K562 (cell line): Measurements from ENCODE around the gene CEND1. TPM values are rescaled to one million over a fixed set of nuclear protein-coding genes. Genes with fewer than 3 reads are reported as not detected.
A peak's percentile ranks its signal among the peaks of the same experiment; 100 is the strongest.

Experiments
- ATAC-seq: fragments of 200-7000 bp; cut with Tn5 transposase; 3 replicates; pipeline ENCODE4 v1.9.1; 2020; ENCODE audit warnings: moderate library complexity
- BruUV-seq: library from RNA; stranded (reverse); fragments of 400-500 nt; replicated peaks from 2 replicates; lab custom pipeline; 2021; lab: Mats Ljungman, UMichigan
- CTCF ChIA-PET: fragments of 300-600 bp; formaldehyde crosslinking; extraction: SDS; loops from one replicate; lab custom pipeline; 2021; ENCODE audit warnings: low intra/inter-chr PET ratio; lab: Yijun Ruan, JAX
- POLR2A ChIA-PET: fragments of 300-600, 350-650 bp; sonication (Branson Sonifier 250); formaldehyde crosslinking; extraction: SDS; loops from one replicate; lab custom pipeline; 2021; ENCODE audit warnings: antibody characterized with exemption, inconsistent platforms; lab: Yijun Ruan, JAX
- DNase-seq, 4 experiments: peaks; one replicate each; pipeline versions ENCODE4 v3.0.0 to v3.0.0-alpha.2; 2011 to 2018; ENCODE audit warnings: low spot score in 3 of 4, mixed read lengths in 3 of 4; ENCODE audit errors: extremely low read depth in 1 of 4
- FAIRE-seq: peaks from 2 replicates; lab custom pipeline; 2011; peaks lifted over from hg19 to GRCh38; lab: Jason Lieb, UNC
- H2AFZ ChIP-seq: 2 replicates; pipeline ENCODE4 v1.6.0; 2011; ENCODE audit warnings: low read depth, low read length, control low read depth, inconsistent platforms
- H3K27ac ChIP-seq: fragments of 200-600 bp; 3 replicates; pipeline ENCODE4 v1.8.0; 2011; ENCODE audit warnings: low read depth, mild to moderate bottlenecking, control low read depth, inconsistent platforms, low read length, moderate library complexity, mixed read lengths; ENCODE audit errors: extremely low read depth
- H3K27me3 ChIP-seq, 2 experiments: fragments of 300-600 bp in 1 of 2; 2 replicates in 1 of 2; 3 replicates in 1 of 2; pipeline versions ENCODE4 v1.6.0 to v1.8.0; 2011; ENCODE audit warnings: inconsistent platforms in 2 of 2, low read length in 2 of 2, mild to moderate bottlenecking in 1 of 2, mixed read lengths in 1 of 2, moderate library complexity in 1 of 2; ENCODE audit not compliant: control insufficient read depth in 2 of 2, insufficient read depth in 2 of 2
- H3K36me3 ChIP-seq: fragments of 300-600 bp; 3 replicates; pipeline ENCODE4 v1.8.0; 2011; ENCODE audit warnings: mild to moderate bottlenecking, low read length, inconsistent platforms; ENCODE audit not compliant: control insufficient read depth, insufficient read depth
- H3K4me1 ChIP-seq, 2 experiments: fragments of 200-600 bp in 1 of 2; replicated peaks in 1 of 2; 2 replicates in 1 of 2; 3 replicates in 1 of 2; pipeline versions ENCODE4 v1.5.1 to v1.8.0; 2011; ENCODE audit warnings: inconsistent platforms in 2 of 2, low read length in 2 of 2, mild to moderate bottlenecking in 1 of 2, mixed read lengths in 1 of 2, moderate library complexity in 1 of 2; ENCODE audit not compliant: control insufficient read depth in 2 of 2, insufficient read depth in 2 of 2
- H3K4me2 ChIP-seq: 2 replicates; pipeline ENCODE4 v1.6.1; 2011; ENCODE audit warnings: low read length, control low read depth, inconsistent platforms, mixed read lengths; ENCODE audit not compliant: insufficient read depth
- H3K4me3 ChIP-seq: fragments of 200-600 bp; sonication (generic), shearing (Covaris generic); 2 replicates; pipeline ENCODE4 v1.5.1; 2016; ENCODE audit warnings: control low read depth, inconsistent platforms
- H3K79me2 ChIP-seq: fragments of 200-600 bp; 3 replicates; pipeline ENCODE4 v1.8.0; 2011; ENCODE audit warnings: low read length, inconsistent platforms; ENCODE audit not compliant: control insufficient read depth, insufficient read depth
- H3K9ac ChIP-seq, 2 experiments: 2 replicates each; pipeline versions ENCODE4 v1.6.0 to v1.6.1; 2011; ENCODE audit warnings: low read depth in 2 of 2, low read length in 2 of 2, control low read depth in 1 of 2, inconsistent platforms in 1 of 2, mild to moderate bottlenecking in 1 of 2, mixed read lengths in 1 of 2; ENCODE audit not compliant: insufficient read depth in 1 of 2
- H3K9me1 ChIP-seq: one replicate; pipeline ENCODE4 v1.6.0; 2011; ENCODE audit warnings: inconsistent platforms, mild to moderate bottlenecking, low read length, moderate library complexity; ENCODE audit not compliant: control insufficient read depth, insufficient read depth
- H3K9me3 ChIP-seq: replicated peaks from 2 replicates; pipeline ENCODE4 v1.5.1; 2011; ENCODE audit warnings: low read depth, low read length, inconsistent platforms; ENCODE audit not compliant: control insufficient read depth, insufficient read depth
- H4K20me1 ChIP-seq: replicated peaks from 2 replicates; pipeline ENCODE4 v1.6.1; 2011; ENCODE audit warnings: low read length, inconsistent platforms, mixed read lengths; ENCODE audit not compliant: control insufficient read depth, insufficient read depth
- BRF2 ChIP-seq: IDR thresholded peaks from 3 replicates; pipeline ENCODE4 v1.6.1; 2011; ENCODE audit warnings: borderline replicate concordance, mild to moderate bottlenecking; ENCODE audit not compliant: insufficient read length, insufficient read depth
- CHD2 ChIP-seq: IDR thresholded peaks from 2 replicates; pipeline ENCODE4 v1.6.1; 2011; ENCODE audit warnings: low read depth, low read length
- ETV1 ChIP-seq: fragments of 450-650 bp; conservative IDR thresholded peaks from 2 replicates; pipeline ENCODE4 v1.6.1; 2016; ENCODE audit warnings: missing genetic modification characterization, control low read depth, low read depth, missing compliant biosample characterization
- HNRNPL ChIP-seq: fragments of 200-400 bp; formaldehyde crosslinking; IDR thresholded peaks from 2 replicates; pipeline ENCODE4 v1.6.1; 2017; ENCODE audit warnings: low read depth, mild to moderate bottlenecking, low read length
- PRDM10 ChIP-seq: fragments of 450-650 bp; IDR thresholded peaks from 2 replicates; pipeline ENCODE4 v1.6.1; 2018; ENCODE audit not compliant: partially characterized antibody
- PRMT5 ChIP-seq: sonication (generic); formaldehyde crosslinking; IDR thresholded peaks from 2 replicates; pipeline ENCODE4 v1.5.0; 2020; ENCODE audit warnings: missing genetic modification reagents
- SETDB1 ChIP-seq: IDR thresholded peaks from one replicate; pipeline ENCODE4 v1.6.1; 2012; ENCODE audit warnings: low read length, control low read depth, inconsistent platforms
- SREBF2 ChIP-seq: sonication (generic); formaldehyde crosslinking; IDR thresholded peaks from 2 replicates; pipeline ENCODE4 v1.4.0; 2020; ENCODE audit warnings: mild to moderate bottlenecking, missing genetic modification reagents
- TAF15 ChIP-seq: fragments of 200-400 bp; formaldehyde crosslinking; IDR thresholded peaks from 2 replicates; pipeline ENCODE4 v1.6.1; 2017; ENCODE audit warnings: mild to moderate bottlenecking, low read depth, low read length, moderate library complexity
- ZKSCAN8 ChIP-seq: fragments of 200-800 bp; sonication (Bioruptor generic); IDR thresholded peaks from 2 replicates; pipeline ENCODE4 v1.6.1; 2016; ENCODE audit warnings: missing genetic modification characterization, missing compliant biosample characterization
- ZNF124 ChIP-seq: sonication (generic); formaldehyde crosslinking; IDR thresholded peaks from 2 replicates; pipeline ENCODE4 v1.8.1; 2022; ENCODE audit warnings: missing genetic modification reagents
- ZNF165 ChIP-seq: fragments of 250-450 bp; sonication (Bioruptor Pico); IDR thresholded peaks from 2 replicates; pipeline ENCODE4 v1.4.0; 2020; ENCODE audit warnings: borderline replicate concordance
- ZNF224 ChIP-seq: sonication (generic); formaldehyde crosslinking; IDR thresholded peaks from 2 replicates; pipeline ENCODE4 v1.8.0; 2022; ENCODE audit warnings: mild to moderate bottlenecking, missing genetic modification reagents
- ZNF77 ChIP-seq: fragments of 250-450 bp; sonication (Bioruptor Pico); IDR thresholded peaks from 2 replicates; pipeline ENCODE4 v1.5.0; 2020
- WGBS: fragments of 100-300 bp; shearing (Covaris generic); methylation state at CpG from one replicate; pipeline ENCODE4 v1.1.6; 2016; ENCODE audit warnings: low coverage, mixed read lengths; ENCODE audit not compliant: insufficient coverage; ENCODE audit errors: missing lambda C conversion rate; 5-methylcytosine and 5-hydroxymethylcytosine counted together
- in situ Hi-C: fragments of 300-500 bp; cut with MboI; formaldehyde crosslinking; loops from 4 replicates; pipeline ENCODE4 v1.15.0; 2018; ENCODE audit warnings: inconsistent platforms, mixed read lengths
- intact Hi-C: fragments of 100-400 bp; cut with micrococcal nuclease; formaldehyde crosslinking; loops from 2 replicates; pipeline ENCODE4 v1.14.2; 2022
- polyA plus RNA-seq, 8 experiments: library from polyadenylated mRNA; depleted of rRNA in 4 of 8; stranded (reverse) in 5 of 8; unstranded in 3 of 8; fragments of >200 nt; fragmentation: Nextera tagmentation in 2 of 8; fragmentation: Illumina TruSeq in 1 of 8; extraction: Ambion mirVana in 2 of 8; extraction: Trizol in 1 of 8; gene quantifications; 2 replicates each; pipeline versions ENCODE4 v1.2.1 to v1.2.3, GENCODE V29; 2011 to 2014; ENCODE audit warnings: inconsistent platforms in 1 of 8, missing spikeins in 1 of 8
- total RNA-seq, 7 experiments: library from RNA; depleted of rRNA in 6 of 7; stranded (reverse); fragments of >200 nt in 6 of 7; fragmentation: Illumina TruSeq in 2 of 7; extraction: Trizol in 2 of 7; gene quantifications; 2 replicates each; pipeline versions ENCODE4 v1.2.1 to v1.2.3, GENCODE V29; 2011 to 2021; ENCODE audit warnings: low replicate concordance in 1 of 7

CEND1 gene
- total and polyA plus RNA-seq, 9 of the 15 experiments (the other 6 are each of a cell fraction or from before 2014, with no cell fraction given) = 0.13 to 0.18 (median 0.16) TPM; not detected in 6

- no peak for TF ChIP-seq PRDM10
- TF ChIP-seq, all 486 proteins: peak for 79
Observed at GRCh38 chr11:777288-778255, 12.3 kb downstream of the CEND1 start, which contains the start of gene GATD1 (continued).

GRCh38 chr11:776561-777287 lies 13.2 kb downstream of the CEND1 start:
- Histone ChIP-seq H3K79me2 (peaks cover 71% of the 10 kb centered on the region), H3K27me3 (no peaks in the 10 kb centered on the region), H3K4me3 (peak overlapping the region; percentile 81), H4K20me1 (peaks cover 28% of the 10 kb centered on the region), H3K9ac (peak overlapping the region; percentile 77 to 98), H2AFZ (peak overlapping the region; percentile 68; the same call in 1 of the 2 replicates), H3K27ac (peak overlapping the region; percentile 76), H3K9me3 (no peaks in the 10 kb centered on the region; the same call in 1 of the 2 replicates), H3K4me1 (peaks cover 16 to 87% of the 10 kb centered on the region in 2 experiments), H3K9me1 (peaks cover 6% of the 10 kb centered on the region), H3K36me3 (peaks cover 54% of the 10 kb centered on the region), H3K4me2 (peak overlapping the region; percentile 84)
- ATAC-seq (peak; percentile 53), DNase-seq (peak; percentile 59 to 90 (median 84)), FAIRE-seq (no peak)
- POLR2A ChIA-PET = interaction anchor here (0.6 to 1.7 kb wide), 5 partner anchors 8 to 55 kb away, joined by 3 to 9 read pairs (median 3); no protein-coding TSS in a partner anchor
- intact Hi-C loops = no loop called here
- CTCF ChIA-PET = interaction anchor here (0.5 kb wide), 1 partner anchor 22 kb away, joined by 3 read pairs; the partner anchor contains the start of gene SLC25A22
- in situ Hi-C loops = no loop called here
- WGBS = under 1% methylated on average over 26 of the region's 65 CpGs
- TSS peak; percentile 72 for BruUV-seq
- no peak for TF ChIP-seq CHD2
- no peak for TF ChIP-seq ZKSCAN8
- TF ChIP-seq BRF2 = no peak
- no peak for TF ChIP-seq ZNF224 (CRISPR knock-in tag)
- no peak for TF ChIP-seq SREBF2 (CRISPR knock-in tag)
- no peak for TF ChIP-seq TAF15
- no peak for TF ChIP-seq ETV1 (tag)
- TF ChIP-seq ZNF165 (CRISPR knock-in tag) = no peak
- TF ChIP-seq ZNF77 = no peak
- 0 out of 2 replicates have a peak, but pooled peaks have one; percentile 28 for TF ChIP-seq HNRNPL
- no peak for TF ChIP-seq PRMT5
- TF ChIP-seq ZNF124 (CRISPR knock-in tag) = no peak
- no peak for TF ChIP-seq SETDB1
